ENCODE data around the gene PPP2R5A.

The PPP2R5A gene

DNA sequence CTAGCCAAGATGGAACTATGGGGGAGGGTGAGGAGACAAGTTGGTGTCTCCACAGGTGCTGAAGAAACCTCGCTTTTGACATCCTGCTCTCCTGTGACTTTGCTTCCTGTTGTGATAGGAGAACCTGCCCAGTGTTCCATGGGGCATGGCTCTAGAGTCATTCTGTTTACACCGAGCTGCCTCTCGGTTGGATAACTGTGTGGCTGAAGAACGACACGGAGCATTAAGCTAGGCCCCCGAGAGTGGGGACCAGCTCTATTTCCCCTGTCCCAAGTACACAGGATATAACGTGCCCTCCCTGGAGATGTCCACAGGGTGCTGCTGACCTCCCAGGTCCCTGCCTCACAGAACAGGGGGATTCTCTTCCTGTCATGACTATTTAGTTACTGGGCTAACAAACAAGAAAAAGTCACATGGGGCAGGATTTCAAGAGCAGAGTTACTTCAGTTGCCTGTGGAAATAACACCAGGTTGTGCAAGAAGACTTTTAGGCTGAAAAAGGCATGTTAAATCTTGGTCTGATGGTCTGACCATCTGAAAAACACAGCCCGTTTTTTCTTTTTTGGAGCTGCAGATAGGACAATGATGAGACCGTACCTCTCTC, 29.4 kb upstream of the PPP2R5A start (continued):
- TF ChIP-seq ZNF555 (tag by site-specific recombination; conservative IDR thresholded peaks at IDR 0.05) (no peak), ZNF629 (tag by site-specific recombination; IDR thresholded peaks at IDR 0.05) (no peak), ZNF221 (tag by site-specific recombination; IDR thresholded peaks at IDR 0.05; ENCODE audit: borderline replicate concordance) (no peak), ZXDB (tag by site-specific recombination; IDR thresholded peaks at IDR 0.05) (no peak), ZNF416 (tag by site-specific recombination; IDR thresholded peaks at IDR 0.05) (no peak)
- TF ChIP-seq, protein P1, sequence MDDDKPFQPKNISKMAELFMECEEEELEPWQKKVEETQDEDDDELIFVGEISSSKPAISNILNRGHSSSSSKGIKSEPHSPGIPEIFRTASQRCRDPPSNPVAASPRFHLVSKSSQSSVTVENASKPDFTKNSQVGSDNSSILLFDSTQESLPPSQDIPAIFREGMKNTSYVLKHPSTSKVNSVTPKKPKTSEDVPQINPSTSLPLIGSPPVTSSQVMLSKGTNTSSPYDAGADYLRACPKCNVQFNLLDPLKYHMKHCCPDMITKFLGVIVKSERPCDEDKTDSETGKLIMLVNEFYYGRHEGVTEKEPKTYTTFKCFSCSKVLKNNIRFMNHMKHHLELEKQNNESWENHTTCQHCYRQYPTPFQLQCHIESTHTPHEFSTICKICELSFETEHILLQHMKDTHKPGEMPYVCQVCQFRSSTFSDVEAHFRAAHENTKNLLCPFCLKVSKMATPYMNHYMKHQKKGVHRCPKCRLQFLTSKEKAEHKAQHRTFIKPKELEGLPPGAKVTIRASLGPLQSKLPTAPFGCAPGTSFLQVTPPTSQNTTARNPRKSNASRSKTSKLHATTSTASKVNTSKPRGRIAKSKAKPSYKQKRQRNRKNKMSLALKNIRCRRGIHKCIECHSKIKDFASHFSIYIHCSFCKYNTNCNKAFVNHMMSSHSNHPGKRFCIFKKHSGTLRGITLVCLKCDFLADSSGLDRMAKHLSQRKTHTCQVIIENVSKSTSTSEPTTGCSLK (tag by site-specific recombination; IDR thresholded peaks at IDR 0.05): no peak
- TF ChIP-seq, protein P2, sequence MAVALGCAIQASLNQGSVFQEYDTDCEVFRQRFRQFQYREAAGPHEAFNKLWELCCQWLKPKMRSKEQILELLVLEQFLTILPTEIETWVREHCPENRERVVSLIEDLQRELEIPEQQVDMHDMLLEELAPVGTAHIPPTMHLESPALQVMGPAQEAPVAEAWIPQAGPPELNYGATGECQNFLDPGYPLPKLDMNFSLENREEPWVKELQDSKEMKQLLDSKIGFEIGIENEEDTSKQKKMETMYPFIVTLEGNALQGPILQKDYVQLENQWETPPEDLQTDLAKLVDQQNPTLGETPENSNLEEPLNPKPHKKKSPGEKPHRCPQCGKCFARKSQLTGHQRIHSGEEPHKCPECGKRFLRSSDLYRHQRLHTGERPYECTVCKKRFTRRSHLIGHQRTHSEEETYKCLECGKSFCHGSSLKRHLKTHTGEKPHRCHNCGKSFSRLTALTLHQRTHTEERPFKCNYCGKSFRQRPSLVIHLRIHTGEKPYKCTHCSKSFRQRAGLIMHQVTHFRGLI (tag by site-specific recombination; IDR thresholded peaks at IDR 0.05): no peak

DNA sequence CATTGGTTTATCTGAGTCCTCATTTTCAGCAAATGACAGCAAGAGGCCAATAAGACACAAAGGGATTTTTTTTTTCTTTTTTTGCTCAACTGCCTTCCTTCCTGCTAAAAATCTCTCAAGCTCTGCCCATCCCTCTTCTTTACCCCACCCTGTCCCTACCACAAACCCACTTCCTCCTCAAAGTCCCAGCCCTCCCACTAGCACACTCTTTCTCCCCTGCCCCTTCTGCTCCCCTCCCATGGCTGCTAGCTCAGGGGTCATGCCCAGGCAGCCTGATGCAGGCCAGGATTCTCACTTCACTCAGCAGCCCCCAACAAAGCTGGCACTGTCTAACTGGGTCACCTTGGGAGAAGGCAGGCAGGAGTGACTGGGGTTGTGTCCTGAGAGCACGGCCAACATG, 28.8 kb upstream of the PPP2R5A start:
- Histone ChIP-seq H3K4me1 (ENCODE audit: control insufficient read depth, insufficient read depth, low read length) (no peaks in the 10 kb centered on the region), H3K4me3 (ENCODE audit: low read depth, low read length) (no peak overlapping the region), H3K9me3 (ENCODE audit: control insufficient read depth, insufficient read depth, low read depth, low read length) (no peaks in the 10 kb centered on the region), H3K27ac (ENCODE audit: extremely low read depth, low read depth, low read length) (no peak overlapping the region), H3K36me3 (ENCODE audit: control insufficient read depth in 2 of 2, insufficient read depth in 1 of 2, low read length in 2 of 2) (no peaks in the 10 kb centered on the region)
- TF ChIP-seq ZNF48 (tag by site-specific recombination; IDR thresholded peaks at IDR 0.05) (no peak), OSR2 (tag by site-specific recombination; IDR thresholded peaks at IDR 0.05) (no peak), ZNF292 (tag by site-specific recombination; IDR thresholded peaks at IDR 0.05; ENCODE audit: borderline replicate concordance, low read depth) (no peak), ZNF404 (tag by site-specific recombination; IDR thresholded peaks at IDR 0.05) (no peak), ZNF544 (tag by site-specific recombination; IDR thresholded peaks at IDR 0.05) (no peak)
- TF ChIP-seq, protein P3, sequence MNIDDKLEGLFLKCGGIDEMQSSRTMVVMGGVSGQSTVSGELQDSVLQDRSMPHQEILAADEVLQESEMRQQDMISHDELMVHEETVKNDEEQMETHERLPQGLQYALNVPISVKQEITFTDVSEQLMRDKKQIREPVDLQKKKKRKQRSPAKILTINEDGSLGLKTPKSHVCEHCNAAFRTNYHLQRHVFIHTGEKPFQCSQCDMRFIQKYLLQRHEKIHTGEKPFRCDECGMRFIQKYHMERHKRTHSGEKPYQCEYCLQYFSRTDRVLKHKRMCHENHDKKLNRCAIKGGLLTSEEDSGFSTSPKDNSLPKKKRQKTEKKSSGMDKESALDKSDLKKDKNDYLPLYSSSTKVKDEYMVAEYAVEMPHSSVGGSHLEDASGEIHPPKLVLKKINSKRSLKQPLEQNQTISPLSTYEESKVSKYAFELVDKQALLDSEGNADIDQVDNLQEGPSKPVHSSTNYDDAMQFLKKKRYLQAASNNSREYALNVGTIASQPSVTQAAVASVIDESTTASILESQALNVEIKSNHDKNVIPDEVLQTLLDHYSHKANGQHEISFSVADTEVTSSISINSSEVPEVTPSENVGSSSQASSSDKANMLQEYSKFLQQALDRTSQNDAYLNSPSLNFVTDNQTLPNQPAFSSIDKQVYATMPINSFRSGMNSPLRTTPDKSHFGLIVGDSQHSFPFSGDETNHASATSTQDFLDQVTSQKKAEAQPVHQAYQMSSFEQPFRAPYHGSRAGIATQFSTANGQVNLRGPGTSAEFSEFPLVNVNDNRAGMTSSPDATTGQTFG (tag by site-specific recombination; IDR thresholded peaks at IDR 0.05; ENCODE audit: borderline replicate concordance): no peak
- TF ChIP-seq, protein P4, sequence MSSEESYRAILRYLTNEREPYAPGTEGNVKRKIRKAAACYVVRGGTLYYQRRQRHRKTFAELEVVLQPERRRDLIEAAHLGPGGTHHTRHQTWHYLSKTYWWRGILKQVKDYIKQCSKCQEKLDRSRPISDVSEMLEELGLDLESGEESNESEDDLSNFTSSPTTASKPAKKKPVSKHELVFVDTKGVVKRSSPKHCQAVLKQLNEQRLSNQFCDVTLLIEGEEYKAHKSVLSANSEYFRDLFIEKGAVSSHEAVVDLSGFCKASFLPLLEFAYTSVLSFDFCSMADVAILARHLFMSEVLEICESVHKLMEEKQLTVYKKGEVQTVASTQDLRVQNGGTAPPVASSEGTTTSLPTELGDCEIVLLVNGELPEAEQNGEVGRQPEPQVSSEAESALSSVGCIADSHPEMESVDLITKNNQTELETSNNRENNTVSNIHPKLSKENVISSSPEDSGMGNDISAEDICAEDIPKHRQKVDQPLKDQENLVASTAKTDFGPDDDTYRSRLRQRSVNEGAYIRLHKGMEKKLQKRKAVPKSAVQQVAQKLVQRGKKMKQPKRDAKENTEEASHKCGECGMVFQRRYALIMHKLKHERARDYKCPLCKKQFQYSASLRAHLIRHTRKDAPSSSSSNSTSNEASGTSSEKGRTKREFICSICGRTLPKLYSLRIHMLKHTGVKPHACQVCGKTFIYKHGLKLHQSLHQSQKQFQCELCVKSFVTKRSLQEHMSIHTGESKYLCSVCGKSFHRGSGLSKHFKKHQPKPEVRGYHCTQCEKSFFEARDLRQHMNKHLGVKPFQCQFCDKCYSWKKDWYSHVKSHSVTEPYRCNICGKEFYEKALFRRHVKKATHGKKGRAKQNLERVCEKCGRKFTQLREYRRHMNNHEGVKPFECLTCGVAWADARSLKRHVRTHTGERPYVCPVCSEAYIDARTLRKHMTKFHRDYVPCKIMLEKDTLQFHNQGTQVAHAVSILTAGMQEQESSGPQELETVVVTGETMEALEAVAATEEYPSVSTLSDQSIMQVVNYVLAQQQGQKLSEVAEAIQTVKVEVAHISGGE (tag by site-specific recombination; conservative IDR thresholded peaks at IDR 0.05; ENCODE audit: low read depth): no peak
- TF ChIP-seq, protein P5, sequence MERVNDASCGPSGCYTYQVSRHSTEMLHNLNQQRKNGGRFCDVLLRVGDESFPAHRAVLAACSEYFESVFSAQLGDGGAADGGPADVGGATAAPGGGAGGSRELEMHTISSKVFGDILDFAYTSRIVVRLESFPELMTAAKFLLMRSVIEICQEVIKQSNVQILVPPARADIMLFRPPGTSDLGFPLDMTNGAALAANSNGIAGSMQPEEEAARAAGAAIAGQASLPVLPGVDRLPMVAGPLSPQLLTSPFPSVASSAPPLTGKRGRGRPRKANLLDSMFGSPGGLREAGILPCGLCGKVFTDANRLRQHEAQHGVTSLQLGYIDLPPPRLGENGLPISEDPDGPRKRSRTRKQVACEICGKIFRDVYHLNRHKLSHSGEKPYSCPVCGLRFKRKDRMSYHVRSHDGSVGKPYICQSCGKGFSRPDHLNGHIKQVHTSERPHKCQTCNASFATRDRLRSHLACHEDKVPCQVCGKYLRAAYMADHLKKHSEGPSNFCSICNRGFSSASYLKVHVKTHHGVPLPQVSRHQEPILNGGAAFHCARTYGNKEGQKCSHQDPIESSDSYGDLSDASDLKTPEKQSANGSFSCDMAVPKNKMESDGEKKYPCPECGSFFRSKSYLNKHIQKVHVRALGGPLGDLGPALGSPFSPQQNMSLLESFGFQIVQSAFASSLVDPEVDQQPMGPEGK (tag by site-specific recombination; IDR thresholded peaks at IDR 0.05): no peak
- POLR2A ChIA-PET: no interaction called here
- CTCF ChIA-PET: no interaction called here

All from HEK293 (cell line).